ENCODE measurements around the gene SLAMF7. TPM values are rescaled to one million over a fixed set of nuclear protein-coding genes. Genes with fewer than 3 reads are reported as not detected.

The SLAMF7 gene
- total and polyA plus RNA-seq, 2 of the 8 experiments (the other 6 are each of a cell fraction or from before 2014, with no cell fraction given), result not detected

DNA sequence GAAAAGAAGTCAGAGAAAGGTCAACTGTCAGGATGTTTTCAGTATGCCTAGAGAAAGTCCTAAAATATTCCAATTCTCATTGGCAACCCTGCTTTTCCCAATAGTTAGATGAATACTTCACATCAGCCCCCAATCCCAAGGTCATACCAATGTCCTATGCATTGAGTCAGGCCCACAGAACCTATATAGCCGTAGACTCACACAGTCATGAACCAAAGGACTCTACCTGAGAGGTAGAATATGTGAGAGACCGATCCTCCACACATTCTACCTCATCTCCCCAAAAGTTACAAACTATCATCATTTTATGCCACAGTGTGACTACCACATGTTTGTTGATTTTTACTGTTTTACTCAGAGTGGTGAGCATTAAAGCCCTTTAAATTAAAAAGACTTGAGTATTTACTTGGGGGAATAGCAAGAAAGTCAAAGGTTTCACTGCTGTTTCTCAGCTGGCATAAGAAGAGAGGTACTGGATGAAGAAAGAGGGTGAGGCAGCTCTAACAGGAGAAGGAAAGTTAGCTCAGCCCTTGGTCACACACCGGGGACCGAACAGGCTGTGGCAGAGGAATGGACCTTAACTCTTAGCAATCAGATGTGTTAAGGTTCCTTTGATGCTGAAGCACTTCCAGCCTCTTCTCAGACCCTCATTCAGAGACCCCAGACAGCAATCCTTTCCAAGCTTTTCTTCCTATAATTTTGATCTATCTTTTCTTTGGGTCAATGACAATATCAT, 28.4 kb upstream of the SLAMF7 start:
- no peak overlapping the region for H2AK5ac ChIP-seq (ENCODE audit: low read depth, low read length)
- WGBS, 2 experiments (ENCODE audit: extremely low coverage in 1 of 2, insufficient coverage in 1 of 2, insufficient read length in 1 of 2, insufficient replicate concordance in 2 of 2, low coverage in 1 of 2, low lambda C conversion rate in 2 of 2, missing lambda C conversion rate in 1 of 2), result 95% methylated on average over 4 of the region's 4 CpGs; no CpG with 5 or more reads in 1 of the 2 experiments
- no peak overlapping the region for H3K4ac ChIP-seq (replicated peaks; ENCODE audit: insufficient read length, low read depth, low read length)
- H2BK5ac ChIP-seq (ENCODE audit: low read depth, low read length), result no peak overlapping the region
- H3K79me2 ChIP-seq (ENCODE audit: control insufficient read depth in 1 of 2, insufficient read depth in 2 of 2, low read length in 2 of 2), result no peaks in the 10 kb centered on the region
- H3K27me3 ChIP-seq (replicated peaks in 1 of 4; ENCODE audit: control insufficient read depth in 3 of 4, extremely low read depth in 1 of 4, insufficient read depth in 3 of 4, low read length in 3 of 4), result no peaks in the 10 kb centered on the region
- no peak for DNase-seq (ENCODE audit: low read depth in 1 of 2, low spot score in 2 of 2)
- no peak overlapping the region for H3K18ac ChIP-seq (ENCODE audit: extremely low read depth, low read length)
- H3K23ac ChIP-seq (ENCODE audit: insufficient read length), result no peak overlapping the region
- no peak overlapping the region for H2BK12ac ChIP-seq (ENCODE audit: low read depth, low read length)
- H3K4me2 ChIP-seq (ENCODE audit: insufficient read depth in 1 of 2, low read depth in 2 of 2, low read length in 2 of 2), result no peak overlapping the region
- H4K8ac ChIP-seq (ENCODE audit: extremely low read depth, insufficient read depth, low read length), result no peak overlapping the region
- H3K23me2 ChIP-seq (ENCODE audit: low read depth, low read length), result no peaks in the 10 kb centered on the region
- no peak overlapping the region for H2BK15ac ChIP-seq (ENCODE audit: low read length)
- no peak overlapping the region for H2BK120ac ChIP-seq (replicated peaks; ENCODE audit: low read depth, low read length)
- H3K9me3 ChIP-seq (ENCODE audit: insufficient read depth in 2 of 2, low read depth in 1 of 2, low read length in 1 of 2), result no peaks in the 10 kb centered on the region
- H4K5ac ChIP-seq (ENCODE audit: insufficient read length, low read depth, low read length), result no peak overlapping the region
- FAIRE-seq, result no peak
- no peaks in the 10 kb centered on the region; the same call in 1 of the 2 replicates for H3K79me1 ChIP-seq (ENCODE audit: low read depth, low read length)
- no peaks in the 10 kb centered on the region for H4K20me1 ChIP-seq (replicated peaks in 1 of 2; ENCODE audit: control insufficient read depth in 1 of 2, insufficient read depth in 2 of 2, low read length in 2 of 2)
- no peaks in the 10 kb centered on the region for H3K36me3 ChIP-seq (ENCODE audit: control insufficient read depth in 2 of 4, insufficient read depth in 4 of 4, low read length in 3 of 4)
- ChIA-PET CTCF (ENCODE audit: partially characterized antibody) (interaction anchor here (0.8 to 3.1 kb wide), 4 partner anchors 15 to 243 kb away, joined by 3 to 19 read pairs (median 4); no protein-coding TSS in a partner anchor), POLR2A (ENCODE audit: partially characterized antibody) (no interaction called here)
- H3K14ac ChIP-seq (ENCODE audit: insufficient read length), result no peak overlapping the region
- H3K9ac ChIP-seq (replicated peaks in 1 of 4; ENCODE audit: extremely low read depth in 1 of 4, low read depth in 3 of 4, low read length in 3 of 4), result no peak overlapping the region
- H4K91ac ChIP-seq (replicated peaks; ENCODE audit: insufficient read length, low read length), result no peak overlapping the region
- H3K4me1 ChIP-seq (replicated peaks in 1 of 4; ENCODE audit: control insufficient read depth in 3 of 4, insufficient read depth in 4 of 4, low read length in 3 of 4), result no peaks in the 10 kb centered on the region
- no peak overlapping the region for H2AFZ ChIP-seq (ENCODE audit: low read length)
- no peak overlapping the region for H2BK20ac ChIP-seq (ENCODE audit: low read length)
- H3K4me3 ChIP-seq (ENCODE audit: extremely low read depth in 1 of 4, insufficient read depth in 2 of 4, low read depth in 3 of 4, low read length in 4 of 4), result no peak overlapping the region
- no peak overlapping the region for H3K56ac ChIP-seq (replicated peaks; ENCODE audit: insufficient read length, low read depth, low read length)
- H3K27ac ChIP-seq (ENCODE audit: low read depth, low read length), result no peak overlapping the region
- TF ChIP-seq KDM1A (IDR thresholded peaks at IDR 0.05; ENCODE audit: borderline replicate concordance, low read length) (no peak), EZH2 (IDR thresholded peaks at IDR 0.05; ENCODE audit: low read depth, low read length, severe bottlenecking) (no peak), RFX5 (IDR thresholded peaks at IDR 0.05; ENCODE audit: borderline replicate concordance, low read depth, low read length) (no peak), RAD21 (IDR thresholded peaks at IDR 0.05 in 1 of 2, conservative IDR thresholded peaks at IDR 0.05 in 1 of 2; ENCODE audit: low read depth in 2 of 2, low read length in 2 of 2) (no peak), SUZ12 (IDR thresholded peaks at IDR 0.05; ENCODE audit: low read length) (no peak), PHF8 (conservative IDR thresholded peaks at IDR 0.05; ENCODE audit: low read depth, low read length) (no peak), FOSL1 (IDR thresholded peaks at IDR 0.05; ENCODE audit: insufficient read depth, low read depth, low read length) (no peak), CBX8 (IDR thresholded peaks at IDR 0.05; ENCODE audit: borderline replicate concordance, low read depth, low read length) (no peak)
- TF ChIP-seq, protein P1, sequence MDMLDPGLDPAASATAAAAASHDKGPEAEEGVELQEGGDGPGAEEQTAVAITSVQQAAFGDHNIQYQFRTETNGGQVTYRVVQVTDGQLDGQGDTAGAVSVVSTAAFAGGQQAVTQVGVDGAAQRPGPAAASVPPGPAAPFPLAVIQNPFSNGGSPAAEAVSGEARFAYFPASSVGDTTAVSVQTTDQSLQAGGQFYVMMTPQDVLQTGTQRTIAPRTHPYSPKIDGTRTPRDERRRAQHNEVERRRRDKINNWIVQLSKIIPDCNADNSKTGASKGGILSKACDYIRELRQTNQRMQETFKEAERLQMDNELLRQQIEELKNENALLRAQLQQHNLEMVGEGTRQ (IDR thresholded peaks at IDR 0.05; ENCODE audit: low read length), result no peak

Measured in H1 (cell line).